Peyer's patch (tissue), 4 donors: ENCODE results near the gene SLC35G6. TPM values are rescaled to one million over a fixed set of nuclear protein-coding genes. Genes with fewer than 3 reads are reported as not detected.

Experiments used
- DNase-seq, 3 donors: peaks; one replicate each; pipeline ENCODE4 v3.0.0-alpha.2; 2017 to 2019
- H3K27ac ChIP-seq, 4 donors: fragments of 200-600 bp; sonication (generic); one replicate each; pipeline ENCODE4 v1.5.1; 2016 to 2019
- H3K27me3 ChIP-seq, 2 donors: fragments of 200-600 bp; sonication (generic); one replicate each; pipeline ENCODE4 v1.5.1; 2019
- H3K36me3 ChIP-seq, 3 donors: fragments of 200-600 bp; sonication (generic); one replicate each; pipeline ENCODE4 v1.5.1; 2016 to 2019
- H3K4me1 ChIP-seq, 4 donors: fragments of 200-600 bp; sonication (generic); one replicate each; pipeline ENCODE4 v1.5.1; 2016 to 2019
- H3K4me3 ChIP-seq, 4 donors: fragments of 200-600 bp; sonication (generic); 1 replicate in 3 of 4; 2 replicates in 1 of 4; pipeline ENCODE4 v1.5.1; 2016 to 2019; ENCODE audit warnings: mild to moderate bottlenecking in 1 of 4
- H3K9me3 ChIP-seq, 4 donors: fragments of 200-600 bp; sonication (generic); one replicate each; pipeline ENCODE4 v1.5.1; 2016 to 2019; ENCODE audit warnings: mild to moderate bottlenecking in 1 of 4
- CTCF ChIP-seq, 6 experiments: fragments of 450-650 bp in 4 of 6; fragments of 200-600 bp in 2 of 6; sonication (generic) in 1 of 6; IDR thresholded peaks; one replicate each; pipeline ENCODE4 v1.5.1; 2017 to 2019; ENCODE audit warnings: antibody characterized with exemption in 6 of 6, mild to moderate bottlenecking in 3 of 6, moderate library complexity in 1 of 6
- POLR2A ChIP-seq, 2 donors: fragments of 450-650 bp; IDR thresholded peaks; one replicate each; pipeline ENCODE4 v1.5.1; 2017; ENCODE audit warnings: antibody characterized with exemption in 2 of 2, mild to moderate bottlenecking in 2 of 2, moderate library complexity in 2 of 2
- total RNA-seq, 4 donors: library from RNA; depleted of rRNA; stranded (reverse); fragments of >200 nt; gene quantifications; one replicate each; pipeline ENCODE4 v1.1.0, GENCODE V29; 2016

The SLC35G6 gene
- total RNA-seq, 4 donors from 2014 or later = not detected

GRCh38 chr17:7501729-7502128, 20.5 kb downstream of the SLC35G6 start:
- H3K36me3 ChIP-seq = peaks cover 3 to 100% (median 3%) of the 10 kb centered on the region in 3 donors
- H3K9me3 ChIP-seq = no peaks in the 10 kb centered on the region
- no peak overlapping the region for H3K27ac ChIP-seq
- TF ChIP-seq POLR2A (IDR thresholded peaks at IDR 0.05) (no peak), CTCF (IDR thresholded peaks at IDR 0.05) (no peak)
- no peak for DNase-seq
- H3K4me3 ChIP-seq = no peak overlapping the region
- H3K27me3 ChIP-seq = no peaks in the 10 kb centered on the region
- H3K4me1 ChIP-seq = no peaks in the 10 kb centered on the region

- Histone ChIP-seq H3K36me3 (peaks cover 3 to 100% (median 3%) of the 10 kb centered on the region in 3 donors), H3K9me3 (no peaks in the 10 kb centered on the region), H3K4me3 (no peak overlapping the region), H3K27me3 (no peaks in the 10 kb centered on the region), H3K27ac (no peak overlapping the region), H3K4me1 (no peaks in the 10 kb centered on the region)
- DNase-seq = no peak
- TF ChIP-seq POLR2A (IDR thresholded peaks at IDR 0.05) (no peak), CTCF (IDR thresholded peaks at IDR 0.05) (no peak)
Observed at GRCh38 chr17:7502171-7502847, 21.1 kb downstream of the SLC35G6 start.

- H3K9me3 ChIP-seq = no peaks in the 10 kb centered on the region
- no peak for DNase-seq
- no peaks in the 10 kb centered on the region for H3K27me3 ChIP-seq
- H3K4me1 ChIP-seq = no peaks in the 10 kb centered on the region
- TF ChIP-seq CTCF (IDR thresholded peaks at IDR 0.05) (peak in 3 of 6 experiments; percentile 31 to 37 (median 33)), POLR2A (IDR thresholded peaks at IDR 0.05) (no peak)
- peaks cover 3 to 100% (median 3%) of the 10 kb centered on the region in 3 donors for H3K36me3 ChIP-seq
- H3K4me3 ChIP-seq = no peak overlapping the region
- H3K27ac ChIP-seq = no peak overlapping the region
Observed at GRCh38 chr17:7502987-7503386, 21.7 kb downstream of the SLC35G6 start.

- Histone ChIP-seq H3K9me3 (no peaks in the 10 kb centered on the region), H3K4me3 (no peak overlapping the region), H3K27ac (no peak overlapping the region), H3K27me3 (no peaks in the 10 kb centered on the region), H3K36me3 (peaks cover 3 to 100% (median 3%) of the 10 kb centered on the region in 3 donors), H3K4me1 (no peaks in the 10 kb centered on the region)
- no peak for TF ChIP-seq CTCF (IDR thresholded peaks at IDR 0.05)
- TF ChIP-seq POLR2A (IDR thresholded peaks at IDR 0.05) = no peak
- DNase-seq = no peak
Observed at GRCh38 chr17:7503521-7503920, 22.3 kb downstream of the SLC35G6 start.

GRCh38 chr17:7508145-7508544, 26.9 kb downstream of the SLC35G6 start:
- Histone ChIP-seq H3K27me3 (no peaks in the 10 kb centered on the region), H3K4me3 (no peak overlapping the region), H3K27ac (no peak overlapping the region), H3K9me3 (no peaks in the 10 kb centered on the region), H3K36me3 (peaks cover 0 to 100% (median 3%) of the 10 kb centered on the region in 3 donors), H3K4me1 (no peaks in the 10 kb centered on the region)
- TF ChIP-seq POLR2A (IDR thresholded peaks at IDR 0.05) (no peak), CTCF (IDR thresholded peaks at IDR 0.05) (no peak)
- DNase-seq = peak in 1 of 3 donors; percentile 27
